Spinal cord (tissue), 10 donors: ENCODE results near the gene SYNGR3. TPM values are rescaled to one million over a fixed set of nuclear protein-coding genes. Genes with fewer than 3 reads are reported as not detected.
A peak's percentile ranks its signal among the peaks of the same experiment; 100 is the strongest.

ENCODE experiments used
- DNase-seq, 6 donors: peaks; one replicate each; pipeline versions ENCODE4 v3.0.0 to v3.0.0-alpha.2; 2013 to 2015; ENCODE audit warnings: low spot score in 6 of 6, low read depth in 4 of 6
- H3K27ac ChIP-seq: one replicate; pipeline ENCODE4 v1.5.1; 2013; ENCODE audit warnings: low read depth, low read length, control low read depth
- H3K27me3 ChIP-seq: one replicate; pipeline ENCODE4 v1.6.1; 2013; ENCODE audit warnings: low read length; ENCODE audit not compliant: control insufficient read depth, insufficient read depth
- H3K36me3 ChIP-seq: one replicate; pipeline ENCODE4 v1.6.1; 2013; ENCODE audit warnings: low read length; ENCODE audit not compliant: control insufficient read depth, insufficient read depth
- H3K4me1 ChIP-seq: one replicate; pipeline ENCODE4 v1.6.1; 2013; ENCODE audit warnings: low read length; ENCODE audit not compliant: control insufficient read depth, insufficient read depth
- H3K4me3 ChIP-seq: one replicate; pipeline ENCODE4 v1.5.1; 2013; ENCODE audit warnings: low read depth, low read length, control low read depth
- H3K9me3 ChIP-seq: one replicate; pipeline ENCODE4 v1.6.1; 2013; ENCODE audit warnings: low read length; ENCODE audit not compliant: control insufficient read depth, insufficient read depth
- WGBS: methylation state at CpG from one replicate; pipeline ENCODE4 v1.1.5; 2013; ENCODE audit warnings: missing lambda C conversion rate; ENCODE audit not compliant: insufficient coverage; 5-methylcytosine and 5-hydroxymethylcytosine counted together
- polyA plus RNA-seq, 2 donors: library from polyadenylated mRNA; unstranded; fragments of 120-200 nt; gene quantifications; one replicate each; pipeline ENCODE4 v1.2.1, GENCODE V29; 2013; ENCODE audit not compliant: insufficient read length in 2 of 2
- total RNA-seq, 2 donors: library from RNA; depleted of rRNA in 1 of 2; stranded (reverse); fragments of 120-200 nt in 1 of 2; fragments of >200 nt in 1 of 2; gene quantifications; one replicate each; pipeline versions ENCODE4 v1.2.3 to v1.2.4, GENCODE V29; 2013 to 2014
- donor health status: healthy.

SYNGR3 gene
- total and polyA plus RNA-seq, 4 donors, result 20.1 to 111 (median 90.2) TPM

DNA sequence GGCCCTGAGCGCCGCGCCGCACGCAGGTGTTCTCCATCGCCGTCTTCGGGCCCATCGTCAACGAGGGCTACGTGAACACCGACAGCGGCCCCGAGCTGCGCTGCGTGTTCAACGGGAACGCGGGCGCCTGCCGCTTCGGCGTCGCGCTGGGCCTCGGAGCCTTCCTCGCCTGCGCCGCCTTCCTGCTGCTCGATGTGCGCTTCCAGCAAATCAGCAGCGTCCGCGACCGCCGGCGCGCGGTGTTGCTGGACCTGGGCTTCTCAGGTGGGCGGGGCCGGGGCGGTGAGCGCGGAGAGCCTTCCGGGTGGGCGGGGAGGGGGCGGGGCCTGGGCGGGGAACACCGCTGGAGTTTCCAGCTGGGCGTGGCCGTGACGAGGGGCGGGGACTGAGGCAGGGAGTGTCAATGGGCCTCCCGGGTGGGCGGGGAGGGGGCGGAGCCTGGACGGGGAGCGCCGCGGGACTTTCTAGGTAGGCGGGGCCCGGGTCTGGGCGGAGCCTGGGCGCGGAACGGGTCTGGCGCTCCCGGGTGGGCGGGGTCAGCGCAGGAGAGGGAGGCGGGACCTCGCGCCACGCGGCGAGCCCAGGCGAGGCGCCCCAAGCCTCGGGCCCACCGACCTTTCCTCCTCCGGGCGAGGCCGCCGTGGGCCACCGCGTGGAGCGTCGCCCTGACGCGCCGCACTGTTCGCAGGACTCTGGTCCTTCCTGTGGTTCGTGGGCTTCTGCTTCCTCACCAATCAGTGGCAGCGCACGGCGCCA, 2.4 kb downstream of the SYNGR3 start:
- no peak overlapping the region for H3K27ac ChIP-seq
- peaks cover 43% of the 10 kb centered on the region for H3K36me3 ChIP-seq
- WGBS, result under 1% methylated on average over 80 of the region's 96 CpGs
- peak in 5 of 6 donors; percentile 58 to 95 (median 78) for DNase-seq
- peaks cover 37% of the 10 kb centered on the region for H3K4me1 ChIP-seq
- no peaks in the 10 kb centered on the region for H3K9me3 ChIP-seq
- H3K27me3 ChIP-seq, result peaks cover 32% of the 10 kb centered on the region
- peak overlapping the region; percentile 24 for H3K4me3 ChIP-seq

DNA sequence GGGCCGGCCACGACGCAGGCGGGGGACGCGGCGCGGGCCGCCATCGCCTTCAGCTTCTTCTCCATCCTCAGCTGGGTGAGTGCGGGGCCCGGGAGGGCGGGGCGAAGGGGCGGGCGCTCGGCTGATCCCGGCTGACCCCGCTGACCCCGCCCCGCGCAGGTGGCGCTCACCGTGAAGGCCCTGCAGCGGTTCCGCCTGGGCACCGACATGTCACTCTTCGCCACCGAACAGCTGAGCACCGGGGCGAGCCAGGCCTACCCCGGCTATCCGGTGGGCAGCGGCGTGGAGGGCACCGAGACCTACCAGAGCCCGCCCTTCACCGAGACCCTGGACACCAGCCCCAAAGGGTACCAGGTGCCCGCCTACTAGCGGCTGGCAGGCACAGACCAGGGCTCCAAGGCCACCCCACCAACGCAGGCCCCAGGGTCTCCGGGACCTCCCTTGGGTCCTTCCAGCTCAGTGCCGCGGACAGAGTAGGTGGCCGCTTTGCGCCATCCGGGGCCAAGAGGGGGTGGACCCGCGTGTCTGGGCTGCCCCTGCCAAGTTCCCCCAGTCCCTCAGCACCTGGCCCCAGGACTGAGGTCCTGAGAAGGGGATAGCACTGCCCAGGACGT, 3.0 kb downstream of the SYNGR3 start:
- Histone ChIP-seq H3K27ac (no peak overlapping the region), H3K27me3 (peaks cover 32% of the 10 kb centered on the region), H3K36me3 (peaks cover 43% of the 10 kb centered on the region), H3K9me3 (no peaks in the 10 kb centered on the region), H3K4me3 (no peak overlapping the region), H3K4me1 (peaks cover 38% of the 10 kb centered on the region)
- 23% methylated on average over 50 of the region's 50 CpGs for WGBS
- no peak for DNase-seq

DNA sequence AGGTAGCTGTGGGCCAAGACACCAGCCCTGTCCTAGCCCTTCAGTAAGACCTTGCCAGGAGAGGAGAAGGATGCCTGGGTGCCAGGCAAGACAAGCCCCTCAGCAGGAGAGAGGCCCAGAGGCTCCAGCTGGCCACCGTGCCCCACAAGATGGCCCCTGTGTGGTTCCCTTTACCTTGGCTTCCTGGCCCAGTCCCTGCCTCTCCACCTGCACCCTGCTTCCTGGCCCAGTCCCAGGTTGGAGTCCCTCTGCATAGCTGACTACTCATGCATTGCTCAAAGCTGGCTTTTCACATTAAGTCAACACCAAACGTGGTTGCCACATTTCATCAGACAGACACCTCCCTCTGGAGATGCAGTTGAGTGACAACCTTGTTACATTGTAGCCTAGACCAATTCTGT, 4.0 kb downstream of the SYNGR3 start:
- Histone ChIP-seq H3K27me3 (peaks cover 27% of the 10 kb centered on the region), H3K27ac (no peak overlapping the region), H3K4me1 (peaks cover 40% of the 10 kb centered on the region), H3K36me3 (peaks cover 52% of the 10 kb centered on the region), H3K4me3 (no peak overlapping the region), H3K9me3 (no peaks in the 10 kb centered on the region)
- WGBS, result 61% methylated on average over 2 of the region's 2 CpGs
- DNase-seq, result no peak

DNA sequence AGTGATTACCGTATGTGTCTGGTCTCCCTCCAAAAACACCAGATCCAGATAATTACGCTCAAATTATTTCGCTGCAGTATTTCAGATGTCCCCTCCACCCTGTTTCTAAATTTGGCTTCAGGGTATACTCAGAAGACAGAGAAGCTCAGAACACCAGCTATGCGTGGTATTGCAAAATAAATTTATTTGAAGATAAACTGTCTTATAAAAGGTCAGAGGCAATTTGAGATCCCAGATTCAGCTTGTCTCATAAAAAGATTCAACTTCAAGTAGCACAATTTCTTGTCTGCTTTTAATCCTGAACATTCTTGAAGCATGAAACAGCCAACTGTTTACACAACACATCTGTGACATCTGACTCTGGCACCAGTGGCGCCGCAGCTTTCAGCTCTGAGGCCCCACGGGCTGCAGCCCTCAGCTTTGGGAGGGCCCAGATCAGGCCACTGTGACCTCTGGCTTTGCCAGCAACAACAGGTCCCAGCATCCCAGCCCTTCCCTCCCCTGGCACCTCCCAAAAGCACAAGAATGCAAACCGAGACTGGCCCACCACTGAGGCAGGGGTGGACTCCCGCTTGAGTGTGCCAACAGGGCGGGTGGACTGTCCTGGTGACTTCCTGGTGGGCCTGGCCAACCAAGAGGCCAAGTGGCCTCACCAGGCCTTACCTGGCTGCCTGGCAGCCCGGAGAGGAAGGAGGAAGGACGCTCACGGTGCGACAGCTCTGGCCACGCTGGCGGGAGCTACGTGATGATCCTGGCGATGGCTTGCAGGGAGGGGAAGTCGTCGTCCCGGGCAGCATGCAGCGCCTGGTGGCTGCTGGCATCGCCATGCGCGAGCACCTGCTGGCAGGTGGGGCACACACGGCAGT, 8.0 kb downstream of the SYNGR3 start:
- DNase-seq, result no peak
- WGBS, result 96% methylated on average over 24 of the region's 26 CpGs
- H3K27me3 ChIP-seq, result peaks cover 2% of the 10 kb centered on the region
- peaks cover 85% of the 10 kb centered on the region for H3K36me3 ChIP-seq
- H3K9me3 ChIP-seq, result no peaks in the 10 kb centered on the region
- H3K27ac ChIP-seq, result no peak overlapping the region
- peaks cover 10% of the 10 kb centered on the region for H3K4me1 ChIP-seq
- H3K4me3 ChIP-seq, result no peak overlapping the region

DNA sequence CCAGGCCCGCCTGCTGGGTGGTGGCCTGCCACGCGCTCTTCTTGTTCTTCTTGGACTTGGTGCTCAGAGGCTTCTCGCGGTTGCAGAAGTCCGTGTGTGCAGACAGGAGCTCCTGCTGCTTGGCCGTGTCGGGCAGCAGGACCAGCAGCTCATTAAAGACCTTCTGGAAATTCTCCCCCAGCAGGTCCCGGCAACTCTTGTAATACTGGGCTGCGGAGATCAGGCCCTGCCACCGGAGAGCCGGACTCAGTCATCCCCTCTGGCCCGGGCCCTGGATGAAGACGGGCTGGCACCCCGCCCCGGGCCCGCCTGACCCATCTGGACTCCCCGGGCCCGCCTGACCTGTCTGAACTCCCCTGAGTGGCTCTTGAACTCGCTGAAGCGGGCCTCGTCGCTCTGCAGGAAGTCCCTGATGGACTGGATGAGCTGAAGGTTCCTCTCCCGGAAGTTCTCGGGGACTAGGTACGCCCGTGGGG, 8.6 kb downstream of the SYNGR3 start:
- H3K9me3 ChIP-seq, result no peaks in the 10 kb centered on the region
- peaks cover 6% of the 10 kb centered on the region for H3K4me1 ChIP-seq
- H3K27ac ChIP-seq, result no peak overlapping the region
- H3K36me3 ChIP-seq, result peaks cover 85% of the 10 kb centered on the region
- WGBS, result 93% methylated on average over 26 of the region's 27 CpGs
- DNase-seq, result no peak
- H3K27me3 ChIP-seq, result no peaks in the 10 kb centered on the region
- no peak overlapping the region for H3K4me3 ChIP-seq

DNA sequence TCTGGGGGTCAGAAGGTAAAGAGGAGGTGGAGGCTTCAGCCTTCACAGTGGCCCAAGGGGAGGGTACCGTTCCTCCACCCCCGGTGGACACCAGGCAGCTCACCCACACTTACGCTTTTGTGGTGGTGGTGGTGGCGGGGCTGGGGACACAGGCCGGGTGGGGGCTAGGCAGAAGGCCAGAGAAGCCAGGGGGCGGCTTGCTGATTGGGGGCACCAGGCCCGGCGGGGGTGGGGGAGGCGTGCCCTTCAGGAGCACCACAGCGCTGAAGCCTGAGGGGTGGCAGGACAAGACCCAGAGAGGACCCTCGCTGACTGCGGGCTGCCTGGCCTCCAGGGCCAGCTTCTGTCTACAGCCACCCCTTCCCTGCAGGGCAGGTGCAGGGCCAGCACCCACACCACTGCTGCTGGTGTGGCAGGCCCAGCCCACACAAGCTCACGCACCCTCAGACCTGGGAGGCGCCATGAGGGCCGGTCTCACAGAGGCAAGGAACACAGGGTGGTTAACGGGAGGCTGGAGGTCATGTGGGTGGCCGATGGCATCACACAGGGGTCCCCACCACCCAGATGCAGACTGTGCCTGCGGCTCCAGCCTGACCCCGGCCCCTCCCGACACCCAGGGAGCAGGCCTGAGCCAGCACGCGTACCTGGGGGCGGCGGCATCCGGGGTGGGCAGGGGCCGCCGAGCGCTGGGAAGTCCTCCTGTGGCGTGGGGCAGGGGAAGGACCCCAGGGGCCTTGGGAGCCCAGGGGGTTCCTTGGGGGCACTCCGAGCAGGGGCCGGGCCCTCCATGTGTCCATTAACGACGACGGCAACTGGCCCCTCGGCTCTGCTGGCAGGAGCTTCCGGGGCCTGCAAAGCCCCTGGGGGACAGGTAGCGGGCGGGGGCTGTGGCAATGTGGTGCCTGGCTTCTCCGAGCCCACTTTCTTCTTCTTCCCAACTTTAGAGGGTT, 9.4 kb downstream of the SYNGR3 start:
- 93% methylated on average over 34 of the region's 39 CpGs for WGBS
- Histone ChIP-seq H3K36me3 (peaks cover 87% of the 10 kb centered on the region), H3K4me3 (no peak overlapping the region), H3K4me1 (peaks cover 13% of the 10 kb centered on the region), H3K9me3 (no peaks in the 10 kb centered on the region), H3K27me3 (no peaks in the 10 kb centered on the region), H3K27ac (no peak overlapping the region)
- no peak for DNase-seq

- peaks cover 21% of the 10 kb centered on the region for H3K4me1 ChIP-seq
- no peak for DNase-seq
- H3K27ac ChIP-seq, result no peak overlapping the region
- no peaks in the 10 kb centered on the region for H3K9me3 ChIP-seq
- WGBS, result 92% methylated on average over 24 of the region's 28 CpGs
- no peak overlapping the region for H3K4me3 ChIP-seq
- peaks cover 94% of the 10 kb centered on the region for H3K36me3 ChIP-seq
- H3K27me3 ChIP-seq, result no peaks in the 10 kb centered on the region
Measured at GRCh38 chr16:1999866-2000514, 10.2 kb downstream of the SYNGR3 start.

GRCh38 chr16:2001035-2001434, 11.3 kb downstream of the SYNGR3 start:
- no peaks in the 10 kb centered on the region for H3K9me3 ChIP-seq
- H3K36me3 ChIP-seq, result peaks cover 99% of the 10 kb centered on the region
- 93% methylated on average over 11 of the region's 19 CpGs for WGBS
- no peak for DNase-seq
- H3K27me3 ChIP-seq, result no peaks in the 10 kb centered on the region
- H3K4me1 ChIP-seq, result peaks cover 32% of the 10 kb centered on the region
- no peak overlapping the region for H3K4me3 ChIP-seq
- no peak overlapping the region for H3K27ac ChIP-seq
